Mucosa of gallbladder (tissue), 1 donor: ENCODE results near the gene VPS26B. TPM values are rescaled to one million over a fixed set of nuclear protein-coding genes. Genes with fewer than 3 reads are reported as not detected.
A peak's percentile ranks its signal among the peaks of the same experiment; 100 is the strongest.
"Not testable (repeated sequence)": the region's sequence is repeated elsewhere in the genome, so short reads cannot be mapped to it uniquely, and the experiment has no call there.

Experiments used
- DNase-seq: peaks from one replicate; pipeline ENCODE4 v3.0.0-alpha.2; 2020; ENCODE audit warnings: low spot score
- total RNA-seq: library from RNA; stranded (reverse); gene quantifications from one replicate; pipeline ENCODE4 v1.2.1, GENCODE V29; 2021
- donor health status: DM: no; HTN: no; CAD: no.

The VPS26B gene
- 54.8 TPM for total RNA-seq

GRCh38 chr11:134223836-134224709, at the start of gene VPS26B, which contains the start of gene NCAPD3:
Gene VPS26B (plus strand): TSS chr11:134224671. CDS start chr11:134225123, 452 bp downstream.
Gene NCAPD3 (minus strand): TSS chr11:134223967. CDS start chr11:134223926, 41 bp downstream.
- peak; percentile 98 for DNase-seq

- DNase-seq, result no peak
These were observed 48.2 kb upstream of the VPS26B start for GRCh38 chr11:134176284-134176683.

- no peak for DNase-seq
These were observed 46.3 kb upstream of the VPS26B start for GRCh38 chr11:134178032-134178674.

DNA sequence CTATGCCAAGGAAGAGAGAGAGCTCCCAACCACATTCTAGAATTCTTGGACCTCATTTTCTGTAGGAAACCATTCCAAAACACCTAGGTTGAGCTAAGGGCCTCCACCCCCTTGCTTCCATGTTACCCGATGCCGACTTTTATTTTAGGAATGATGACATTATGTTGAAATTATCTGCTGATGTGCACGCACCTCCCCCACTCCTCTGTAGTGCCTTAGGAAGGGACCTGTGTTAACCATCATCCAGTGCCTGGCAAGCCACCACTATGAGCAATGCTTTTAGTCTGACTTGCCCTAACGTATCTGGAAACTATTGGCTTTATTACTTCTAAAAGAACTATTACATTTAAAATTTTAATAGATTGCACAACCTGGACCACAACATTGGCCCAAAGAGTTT, 42.8 kb upstream of the VPS26B start:
- no peak for DNase-seq

DNA sequence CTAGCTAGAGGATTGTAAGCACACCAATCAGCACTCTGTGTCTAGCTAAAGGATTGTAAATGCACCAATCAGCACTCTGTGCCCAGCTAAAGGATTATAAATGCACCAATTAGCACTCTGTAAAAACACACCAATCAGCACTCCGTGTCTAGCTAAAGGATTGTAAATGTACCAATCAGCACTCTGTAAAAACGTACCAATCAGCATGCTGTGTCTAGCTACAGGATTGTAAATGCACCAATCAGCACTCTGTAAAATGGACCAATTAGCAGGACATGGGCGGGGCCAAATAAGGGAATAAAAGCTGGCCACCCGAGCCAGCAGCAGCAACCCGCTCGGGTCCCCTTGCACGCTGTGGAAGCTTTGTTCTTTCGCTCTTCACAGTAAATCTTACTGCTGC, 36.4 kb upstream of the VPS26B start:
- DNase-seq, result not testable (repeated sequence)

GRCh38 chr11:134196756-134197155, 27.7 kb upstream of the VPS26B start:
- no peak for DNase-seq

GRCh38 chr11:134199531-134199930, 24.9 kb upstream of the VPS26B start:
- DNase-seq, result no peak

DNA sequence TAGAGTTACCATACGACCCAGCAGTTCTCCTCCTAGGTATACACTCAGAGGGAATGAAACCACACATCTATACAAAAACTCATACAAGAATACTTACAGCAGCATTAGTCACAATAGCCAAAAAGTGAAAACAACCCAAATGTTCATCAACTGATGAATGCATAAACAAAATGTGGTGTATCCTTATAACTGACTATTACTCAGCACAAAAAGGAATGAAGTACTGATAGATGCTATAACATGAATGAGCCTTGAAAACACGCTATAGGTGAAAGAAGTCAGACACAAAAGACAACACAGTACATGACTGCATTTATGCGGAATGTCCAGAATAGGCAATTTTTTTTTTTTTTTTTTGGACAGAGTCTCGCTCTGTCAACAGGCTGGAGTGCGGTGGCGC, 23.8 kb upstream of the VPS26B start:
- no peak for DNase-seq

DNA sequence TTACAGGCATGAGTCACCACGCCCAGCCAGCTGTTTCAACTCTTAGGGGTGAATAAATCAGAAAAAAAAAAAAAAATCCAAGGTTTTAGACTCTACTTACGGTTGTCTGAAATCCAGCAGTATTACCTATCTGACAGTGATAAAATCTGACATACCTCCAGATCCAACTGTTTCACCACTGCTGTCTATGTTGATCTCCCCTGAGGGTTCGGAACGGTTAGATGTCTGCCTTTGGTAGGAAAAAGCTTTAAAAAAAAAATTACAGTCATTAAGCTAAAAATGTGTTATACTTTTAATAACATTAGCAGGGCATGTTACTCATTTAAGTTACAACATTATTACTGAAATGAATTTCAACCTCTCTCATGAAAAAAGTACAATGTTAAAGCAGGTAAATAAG, 21.8 kb upstream of the VPS26B start:
- no peak for DNase-seq

GRCh38 chr11:134205729-134206128, 18.7 kb upstream of the VPS26B start:
- DNase-seq, result no peak

DNA sequence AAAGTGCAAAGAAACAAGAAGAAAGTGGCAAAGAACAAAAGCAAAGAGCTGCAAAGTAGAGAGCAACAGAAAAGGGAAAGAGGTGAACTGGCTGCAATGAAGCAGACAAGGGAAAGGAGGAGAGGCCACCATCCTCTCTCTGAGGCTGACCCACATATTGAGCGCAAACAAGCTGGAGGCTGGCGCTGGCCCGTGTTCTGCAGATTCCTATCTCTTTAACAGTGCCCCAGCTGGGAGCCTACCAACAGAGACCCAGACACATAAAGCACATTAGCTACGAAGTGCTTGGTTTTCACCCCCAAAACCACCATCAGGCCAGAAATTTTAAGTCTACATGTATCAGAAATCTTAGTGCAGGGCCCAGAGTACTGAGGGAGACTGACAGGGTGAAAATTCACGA, 18.3 kb upstream of the VPS26B start:
- no peak for DNase-seq

GRCh38 chr11:134207538-134208239, 16.8 kb upstream of the VPS26B start:
- no peak for DNase-seq

DNA sequence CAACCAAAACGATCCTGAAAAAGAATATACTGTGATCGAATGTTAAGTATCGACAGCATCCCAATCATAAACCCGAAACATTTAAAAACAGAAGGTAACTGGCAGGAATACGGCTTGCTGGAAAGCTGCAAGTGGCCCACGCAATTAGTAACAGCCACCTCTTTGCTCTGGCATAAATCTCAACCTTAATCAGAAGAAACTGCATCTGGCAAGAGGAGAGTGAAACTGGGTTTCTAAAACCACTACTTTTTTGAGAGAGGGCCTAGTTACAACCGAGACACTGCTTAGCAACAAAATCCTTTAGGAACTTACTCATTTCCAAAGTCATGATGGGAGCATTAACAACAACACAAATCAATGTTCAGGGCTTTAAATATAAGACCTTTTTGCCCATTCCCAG, 8.6 kb upstream of the VPS26B start:
- DNase-seq, result no peak

DNA sequence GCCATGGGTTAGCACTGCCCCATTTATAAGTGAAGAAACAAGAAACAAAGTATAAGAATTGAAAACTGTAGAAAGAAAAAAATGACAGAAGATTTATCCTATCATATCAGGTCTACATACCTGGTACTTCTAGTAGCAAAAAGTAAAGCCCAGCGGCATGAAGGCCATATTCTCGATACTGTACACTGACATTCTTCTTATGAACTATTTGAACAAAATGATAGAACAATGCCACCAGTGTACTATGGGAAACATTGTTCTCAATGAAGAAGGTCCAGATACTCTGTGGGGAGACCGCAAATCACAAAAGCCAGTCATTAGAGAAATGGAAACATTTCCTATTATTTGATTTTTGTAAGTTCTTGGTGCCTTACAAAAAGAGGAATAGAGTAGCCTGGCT, 7.7 kb upstream of the VPS26B start:
- no peak for DNase-seq

DNA sequence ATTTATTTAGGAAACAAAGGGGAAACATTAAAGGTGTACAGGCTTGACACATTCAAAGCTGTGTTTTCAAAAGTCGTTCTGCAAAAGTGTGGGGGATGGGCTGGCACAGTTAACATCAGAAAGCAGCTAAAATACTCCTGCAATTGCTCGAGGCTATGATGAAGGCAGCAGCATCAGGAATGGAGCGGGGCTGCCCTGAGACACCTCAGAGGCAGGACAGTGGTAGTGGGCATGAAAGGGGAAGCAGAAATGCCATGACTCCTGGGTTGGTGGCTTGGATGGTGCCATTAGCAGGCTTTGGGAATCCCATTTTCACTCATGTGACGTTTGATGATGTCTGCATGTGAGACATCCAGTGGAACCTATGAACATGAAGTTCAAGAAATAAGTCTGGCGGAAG, 1.4 kb upstream of the VPS26B start:
- no peak for DNase-seq

DNA sequence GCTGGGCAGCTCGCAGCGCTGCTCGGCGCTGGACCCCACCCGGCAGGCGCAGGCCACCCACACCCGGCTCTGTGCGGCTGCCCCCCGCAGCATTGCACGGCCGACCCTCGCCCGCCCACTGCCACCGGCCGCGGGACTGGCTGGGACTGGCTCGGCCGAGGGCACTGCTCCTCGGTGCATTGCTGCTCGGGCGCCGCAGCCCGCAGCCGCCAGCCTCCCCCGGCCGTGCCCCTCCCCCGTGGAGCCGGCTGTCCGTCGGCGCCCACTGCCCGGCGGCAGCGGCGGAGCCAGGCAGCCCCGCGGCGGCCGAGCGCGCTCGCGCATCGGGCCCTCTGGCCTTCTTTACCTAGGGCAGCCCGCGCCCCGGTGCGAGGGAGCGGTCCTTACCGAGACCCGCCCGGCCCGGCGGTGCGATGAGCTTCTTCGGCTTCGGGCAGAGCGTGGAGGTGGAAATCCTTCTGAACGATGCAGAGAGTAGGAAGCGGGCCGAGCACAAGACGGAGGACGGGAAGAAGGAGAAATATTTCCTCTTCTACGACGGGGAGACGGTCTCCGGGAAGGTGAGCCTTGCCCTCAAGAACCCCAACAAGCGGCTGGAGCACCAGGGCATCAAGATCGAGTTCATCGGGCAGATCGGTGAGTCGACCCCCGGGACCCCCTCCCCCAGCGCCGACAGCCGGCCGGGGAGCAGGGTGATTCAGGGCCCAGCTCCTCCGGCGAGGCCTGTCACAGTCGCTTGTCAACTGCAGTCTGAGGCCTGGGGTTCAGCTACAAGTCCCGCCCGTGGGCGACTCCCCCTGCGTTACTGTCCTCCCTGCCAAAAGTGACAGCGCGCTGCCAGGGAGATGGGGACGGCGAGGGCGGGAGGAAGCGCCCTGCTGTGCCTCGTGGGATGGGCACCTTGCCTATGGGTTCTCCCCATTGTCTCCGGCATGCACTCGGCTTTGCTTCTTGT, 516 bp downstream of the VPS26B start:
- peak; percentile 27 for DNase-seq

DNA sequence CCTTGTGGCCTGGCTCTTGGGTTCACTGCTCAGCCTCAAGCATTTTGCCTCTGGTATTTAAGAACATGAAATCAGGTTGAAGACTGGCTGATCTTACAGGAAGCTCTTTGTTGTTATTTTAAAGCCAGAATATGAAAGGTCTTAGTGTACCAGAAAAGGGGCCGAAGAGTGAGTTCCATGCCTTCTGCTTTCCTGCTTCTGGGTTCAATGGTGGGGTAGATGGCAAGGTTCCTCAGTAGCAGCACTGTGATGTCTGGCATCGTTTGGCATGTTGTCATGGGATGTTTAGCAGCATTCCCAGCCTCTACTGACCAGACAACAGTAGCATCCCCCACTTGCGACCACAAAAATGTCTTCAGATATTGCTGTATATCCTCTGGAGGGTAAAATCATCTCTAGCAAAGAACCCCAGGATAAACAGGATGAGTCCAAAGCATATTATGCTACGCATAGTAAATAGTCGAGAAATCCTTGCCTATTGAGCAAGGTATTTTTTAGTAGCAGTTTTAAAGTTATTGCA, 2.4 kb downstream of the VPS26B start:
- no peak for DNase-seq

DNA sequence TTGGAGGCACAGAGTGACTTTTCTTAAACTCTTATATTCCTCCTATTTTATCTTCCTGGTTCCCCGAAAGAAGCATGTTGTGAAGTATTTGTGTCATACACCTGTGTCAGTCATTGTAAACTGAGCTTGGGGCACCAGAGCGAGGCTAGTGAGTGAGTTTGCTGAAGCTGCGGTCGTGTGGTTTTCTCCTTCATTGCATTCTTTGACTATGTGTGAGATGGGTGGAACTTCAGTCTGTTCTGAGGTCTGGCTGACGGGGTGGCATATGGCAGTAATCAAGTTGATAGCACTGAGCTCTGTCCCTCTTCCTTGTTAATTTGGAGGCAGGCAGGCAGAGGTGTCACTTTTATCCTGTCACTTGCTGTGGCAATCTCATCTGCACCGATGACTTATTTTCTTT, 4.2 kb downstream of the VPS26B start:
- DNase-seq, result no peak

DNA sequence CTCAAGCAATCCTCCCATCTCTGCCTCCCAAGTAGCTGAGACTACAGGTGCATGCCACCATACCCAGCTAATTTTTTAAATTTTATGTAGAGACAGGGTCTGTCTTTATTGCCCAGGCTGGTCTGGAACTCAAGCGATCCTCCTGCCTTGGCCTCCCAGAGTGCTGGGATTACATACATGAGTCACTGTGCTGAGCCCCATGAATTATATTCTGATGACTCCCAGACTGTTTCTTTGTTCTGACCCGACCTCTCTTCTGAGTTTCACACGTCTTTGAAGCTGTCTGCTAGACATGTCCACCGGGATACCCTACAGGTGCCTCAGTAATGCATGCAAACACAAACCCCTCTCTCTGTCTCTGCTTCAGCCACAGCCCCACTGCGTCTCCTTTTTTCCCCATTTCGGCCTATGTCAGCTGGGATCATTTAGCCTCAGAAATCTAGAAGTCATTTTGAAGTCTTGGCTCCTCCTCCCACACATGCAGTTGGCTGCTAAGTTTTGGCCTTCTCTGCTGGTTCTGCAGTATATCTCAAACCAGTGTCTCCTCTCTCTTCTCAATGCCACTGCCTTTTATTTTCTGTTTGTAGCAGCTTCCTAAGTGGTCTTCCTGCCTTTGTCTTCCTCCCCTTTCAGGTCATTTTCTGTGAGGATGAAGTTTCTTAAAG, 4.8 kb downstream of the VPS26B start:
- no peak for DNase-seq

GRCh38 chr11:134230339-134230738, 5.9 kb downstream of the VPS26B start:
- DNase-seq, result no peak
